GM06990 (cell line): Measurements from ENCODE around the gene FALEC.
"Not testable (repeated sequence)": the region's sequence is repeated elsewhere in the genome, so short reads cannot be mapped to it uniquely, and the experiment has no call there.

ENCODE experiments used
- DNase-seq: peaks from one replicate; pipeline ENCODE4 v3.0.0-alpha.2; 2011; ENCODE audit not compliant: insufficient read length; ENCODE audit errors: extremely low read depth
- H3K27me3 ChIP-seq: replicated peaks from 2 replicates; pipeline ENCODE4 v1.6.0; 2011; ENCODE audit warnings: low read length; ENCODE audit not compliant: control insufficient read depth, insufficient read depth
- H3K36me3 ChIP-seq: 2 replicates; pipeline ENCODE4 v1.5.1; 2011; ENCODE audit warnings: low read length; ENCODE audit not compliant: control insufficient read depth, insufficient read depth
- H3K4me3 ChIP-seq: replicated peaks from 2 replicates; pipeline ENCODE4 v1.5.1; 2011; ENCODE audit warnings: low read depth, mild to moderate bottlenecking, control low read depth, low read length
- CTCF ChIP-seq: IDR thresholded peaks from 2 replicates; pipeline ENCODE4 v1.5.1; 2011; ENCODE audit warnings: low read length, control low read depth, mild to moderate bottlenecking, inconsistent platforms; ENCODE audit not compliant: insufficient read depth, poor library complexity, severe bottlenecking

FALEC gene

DNA sequence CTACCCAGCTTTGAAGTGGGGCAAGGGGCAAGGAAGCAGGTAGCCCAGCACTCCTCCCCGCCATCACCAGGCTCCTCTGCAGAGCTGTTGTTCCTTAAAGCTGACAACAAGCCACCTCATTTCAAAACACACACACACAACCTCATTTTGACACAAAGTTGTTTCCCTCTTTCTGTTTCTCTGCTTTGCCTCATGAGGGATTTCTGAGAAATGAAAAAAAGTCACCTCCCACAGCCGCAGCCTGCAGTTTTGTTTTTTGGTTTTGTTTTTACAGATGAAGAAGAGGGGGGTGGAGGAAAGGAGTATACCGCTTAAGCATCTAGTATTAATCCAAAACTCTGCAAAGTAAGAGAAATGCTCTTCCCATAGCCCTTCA is 51.8 kb downstream of the FALEC start:
- no peak for TF ChIP-seq CTCF
- H3K4me3 ChIP-seq, result peak overlapping the region; percentile 48
- H3K27me3 ChIP-seq, result no peaks in the 10 kb centered on the region
- H3K36me3 ChIP-seq, result no peaks in the 10 kb centered on the region; the same call in 1 of the 2 replicates
- peak; percentile 85 for DNase-seq

- no peak for TF ChIP-seq CTCF
- H3K4me3 ChIP-seq, result peak overlapping the region; percentile 48
- H3K36me3 ChIP-seq, result peaks cover under 1% of the 10 kb centered on the region
- no peaks in the 10 kb centered on the region for H3K27me3 ChIP-seq
- peak; percentile 78 for DNase-seq
Measured at GRCh38 chr1:150567717-150568593, 52.4 kb downstream of the FALEC start.

GRCh38 chr1:150568594-150568966 is 53.0 kb downstream of the FALEC start:
- peaks cover 2% of the 10 kb centered on the region for H3K36me3 ChIP-seq
- no peak for TF ChIP-seq CTCF
- H3K27me3 ChIP-seq, result no peaks in the 10 kb centered on the region
- DNase-seq, result no peak
- no peak overlapping the region; the same call in 1 of the 2 replicates for H3K4me3 ChIP-seq

- Histone ChIP-seq H3K27me3 (no peaks in the 10 kb centered on the region), H3K36me3 (peaks cover 21% of the 10 kb centered on the region), H3K4me3 (peak overlapping the region; percentile 23; the same call in 1 of the 2 replicates)
- TF ChIP-seq CTCF, result no peak
- DNase-seq, result no peak
Measured at GRCh38 chr1:150572918-150573647, 57.5 kb downstream of the FALEC start.

DNA sequence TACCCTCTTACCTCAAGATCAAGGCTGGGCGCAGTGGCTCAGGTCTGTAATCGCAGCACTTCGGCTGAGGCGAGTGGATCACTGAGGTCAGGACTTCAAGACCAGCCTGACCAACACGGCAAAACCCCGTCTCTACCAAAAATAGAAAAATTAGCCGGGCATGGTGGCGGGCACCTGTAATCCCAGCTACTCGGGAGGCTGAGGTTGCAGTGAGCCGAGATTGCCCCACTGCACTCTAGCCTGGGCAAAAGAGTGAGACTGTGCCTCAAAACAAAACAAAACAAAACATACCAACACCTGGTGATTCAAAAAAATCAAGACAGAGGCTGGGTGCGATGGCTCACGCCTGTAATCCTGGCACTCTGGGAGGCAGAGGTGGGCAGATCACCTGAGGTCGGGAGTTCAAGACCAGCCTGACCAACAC is 58.1 kb downstream of the FALEC start:
- not testable (repeated sequence) for H3K27me3 ChIP-seq, DNase-seq
- Histone ChIP-seq H3K4me3 (peak overlapping the region; percentile 37), H3K36me3 (peaks cover 24% of the 10 kb centered on the region)

GRCh38 chr1:150574260-150575071 is 58.9 kb downstream of the FALEC start:
- Histone ChIP-seq H3K27me3 (no peaks in the 10 kb centered on the region), H3K4me3 (peak overlapping the region; percentile 100), H3K36me3 (peaks cover 26% of the 10 kb centered on the region)
- no peak for DNase-seq
- TF ChIP-seq CTCF, result no peak
